Keratinocyte (primary cell): ENCODE results near the gene VAC14. TPM values are rescaled to one million over a fixed set of nuclear protein-coding genes. Genes with fewer than 3 reads are reported as not detected.

Experiments used
- DNase-seq: peaks from one replicate; pipeline ENCODE4 v3.0.0-alpha.2; 2011; ENCODE audit warnings: low read depth, missing footprints, low spot score
- FAIRE-seq: peaks from 2 replicates; lab custom pipeline; 2011; peaks lifted over from hg19 to GRCh38; lab: Jason Lieb, UNC
- H2AFZ ChIP-seq: 2 replicates; pipeline ENCODE4 v1.6.0; 2012; ENCODE audit warnings: low read length, control low read depth, inconsistent platforms; ENCODE audit not compliant: control insufficient read depth
- H3K27ac ChIP-seq: 2 replicates; pipeline ENCODE4 v1.5.1; 2011; ENCODE audit warnings: low read length; ENCODE audit not compliant: control insufficient read depth, insufficient read depth
- H3K27me3 ChIP-seq: 3 replicates; pipeline ENCODE4 v1.6.0; 2011; ENCODE audit warnings: low read length; ENCODE audit not compliant: control insufficient read depth, insufficient read depth; ENCODE audit errors: extremely low read depth
- H3K36me3 ChIP-seq, 2 experiments: 2 replicates in 1 of 2; 3 replicates in 1 of 2; pipeline ENCODE4 v1.5.1; 2011; ENCODE audit warnings: low read length in 2 of 2, mild to moderate bottlenecking in 1 of 2; ENCODE audit not compliant: control insufficient read depth in 2 of 2, insufficient read depth in 2 of 2; ENCODE audit errors: extremely low read depth in 1 of 2
- H3K4me1 ChIP-seq: 3 replicates; pipeline ENCODE4 v1.5.1; 2011; ENCODE audit warnings: low read length; ENCODE audit not compliant: control insufficient read depth, insufficient read depth; ENCODE audit errors: extremely low read depth
- H3K4me2 ChIP-seq: 3 replicates; pipeline ENCODE4 v1.6.0; 2011; ENCODE audit warnings: low read depth, low read length; ENCODE audit not compliant: control insufficient read depth, insufficient read depth; ENCODE audit errors: extremely low read depth
- H3K4me3 ChIP-seq, 3 experiments: fragments of 200-600 bp in 1 of 3; sonication (generic) in 1 of 3; 2 replicates in 2 of 3; 3 replicates in 1 of 3; pipeline ENCODE4 v1.5.1; 2011 to 2016; ENCODE audit warnings: low read length in 3 of 3, mild to moderate bottlenecking in 3 of 3, control low read depth in 2 of 3, inconsistent platforms in 1 of 3, low read depth in 1 of 3, mixed read lengths in 1 of 3, mixed run types in 1 of 3, moderate library complexity in 1 of 3; ENCODE audit not compliant: control insufficient read depth in 2 of 3, insufficient read depth in 2 of 3; ENCODE audit errors: extremely low read depth in 1 of 3
- H3K79me2 ChIP-seq: 2 replicates; pipeline ENCODE4 v1.6.0; 2012; ENCODE audit warnings: low read length; ENCODE audit not compliant: control insufficient read depth, insufficient read depth
- H3K9ac ChIP-seq: 3 replicates; pipeline ENCODE4 v1.6.0; 2011; ENCODE audit warnings: low read length; ENCODE audit not compliant: control insufficient read depth, insufficient read depth; ENCODE audit errors: extremely low read depth
- H3K9me1 ChIP-seq: 3 replicates; pipeline ENCODE4 v1.6.0; 2011; ENCODE audit warnings: low read length; ENCODE audit not compliant: control insufficient read depth, insufficient read depth; ENCODE audit errors: extremely low read depth
- H3K9me3 ChIP-seq: 2 replicates; pipeline ENCODE4 v1.5.1; 2012; ENCODE audit warnings: low read depth, low read length; ENCODE audit not compliant: control insufficient read depth
- H4K20me1 ChIP-seq: 3 replicates; pipeline ENCODE4 v1.6.0; 2011; ENCODE audit warnings: low read length; ENCODE audit not compliant: control insufficient read depth, insufficient read depth; ENCODE audit errors: extremely low read depth
- EZH2 ChIP-seq: IDR thresholded peaks from one replicate; pipeline ENCODE4 v1.6.1; 2012; ENCODE audit warnings: inconsistent platforms, mild to moderate bottlenecking, low read length, moderate library complexity
- dilution Hi-C: fragments of 300-500 bp; cut with MboI; formaldehyde crosslinking; loops from one replicate; pipeline ENCODE4 v1.7.0; 2020; ENCODE audit warnings: low sequenced_read_pairs; ENCODE audit not compliant: extremely low pct_ligation_motif_present
- polyA plus RNA-seq, 5 experiments: library from polyadenylated mRNA; depleted of rRNA in 3 of 5; stranded (reverse) in 3 of 5; stranded (forward) in 1 of 5; unstranded in 1 of 5; fragments of >200 nt; gene quantifications; 1 replicate in 1 of 5; 2 replicates in 3 of 5; 3 replicates in 1 of 5; pipeline versions ENCODE4 v1.2.1 to v1.2.3, GENCODE V29; 2011 to 2012; ENCODE audit warnings: missing spikeins in 2 of 5, low read depth in 1 of 5, low replicate concordance in 1 of 5
- TF ChIP-seq, protein P1 (sequence below), 3 experiments: IDR thresholded peaks in 1 of 3; conservative IDR thresholded peaks in 1 of 3; optimal IDR thresholded peaks in 1 of 3; 2 replicates in 2 of 3; 3 replicates in 1 of 3; pipeline versions ENCODE3 to v1.5.1; 2011; ENCODE audit warnings: low read length in 3 of 3, mild to moderate bottlenecking in 3 of 3, moderate library complexity in 2 of 3, control low read depth in 1 of 3, inconsistent platforms in 1 of 3; ENCODE audit not compliant: insufficient read depth in 2 of 3; ENCODE audit errors: extremely low read depth in 1 of 3

Gene VAC14
- polyA plus RNA-seq, 1 donor (not counting 4 experiments of a cell fraction or from before 2014, with no cell fraction given), result 15.9 TPM

DNA sequence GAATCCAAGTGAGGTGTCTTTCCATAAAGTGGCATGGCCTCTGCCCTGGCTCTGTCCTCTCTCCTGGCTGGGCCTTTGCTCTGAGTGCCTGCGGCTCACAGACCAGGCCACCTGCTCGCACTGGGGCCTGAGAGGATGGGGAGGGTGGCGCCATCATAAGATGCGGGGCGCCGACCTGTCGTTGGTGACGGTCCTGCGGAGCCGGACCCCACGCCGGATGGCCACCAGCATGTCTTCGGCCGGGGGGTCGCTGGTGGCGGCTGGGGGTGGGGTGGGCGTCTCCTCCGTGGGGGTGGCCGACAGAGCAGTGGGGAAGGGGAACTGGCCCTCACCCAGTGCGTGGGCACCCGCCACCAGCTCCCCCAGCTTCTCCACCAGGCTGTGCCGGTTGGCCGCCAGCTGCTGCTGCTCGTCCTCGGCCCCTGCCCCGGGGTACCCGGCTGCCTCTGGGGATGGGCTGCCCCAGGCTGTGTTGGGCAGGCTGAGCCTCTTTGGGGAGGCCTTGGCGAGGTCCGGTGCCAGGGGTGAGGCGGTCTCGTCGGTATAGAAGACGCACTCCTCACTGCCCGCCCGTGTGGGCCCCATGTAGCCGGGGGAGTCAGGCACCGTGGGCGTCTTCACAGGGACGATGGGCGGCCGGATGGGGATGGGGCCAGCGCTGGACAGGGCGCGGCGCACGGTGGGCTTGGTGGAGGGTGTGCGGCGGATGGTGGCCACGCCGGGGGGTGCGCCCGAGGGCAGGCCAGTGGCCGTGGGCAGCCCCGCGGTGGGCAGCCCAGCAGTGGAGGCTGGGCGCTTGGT is 137.2 kb downstream of the VAC14 start:
- Histone ChIP-seq H3K4me2 (no peak overlapping the region), H3K27me3 (no peaks in the 10 kb centered on the region), H3K9me3 (no peaks in the 10 kb centered on the region), H3K9me1 (no peaks in the 10 kb centered on the region), H3K4me1 (no peaks in the 10 kb centered on the region), H3K4me3 (no peak overlapping the region), H3K36me3 (peaks cover 11 to 13% of the 10 kb centered on the region in 2 experiments), H3K9ac (no peak overlapping the region), H4K20me1 (no peaks in the 10 kb centered on the region), H3K27ac (no peak overlapping the region), H2AFZ (no peak overlapping the region), H3K79me2 (no peaks in the 10 kb centered on the region)
- dilution Hi-C loops, result no loop called here
- FAIRE-seq (no peak), DNase-seq (no peak)
- TF ChIP-seq EZH2, result no peak
- TF ChIP-seq, protein P1, sequence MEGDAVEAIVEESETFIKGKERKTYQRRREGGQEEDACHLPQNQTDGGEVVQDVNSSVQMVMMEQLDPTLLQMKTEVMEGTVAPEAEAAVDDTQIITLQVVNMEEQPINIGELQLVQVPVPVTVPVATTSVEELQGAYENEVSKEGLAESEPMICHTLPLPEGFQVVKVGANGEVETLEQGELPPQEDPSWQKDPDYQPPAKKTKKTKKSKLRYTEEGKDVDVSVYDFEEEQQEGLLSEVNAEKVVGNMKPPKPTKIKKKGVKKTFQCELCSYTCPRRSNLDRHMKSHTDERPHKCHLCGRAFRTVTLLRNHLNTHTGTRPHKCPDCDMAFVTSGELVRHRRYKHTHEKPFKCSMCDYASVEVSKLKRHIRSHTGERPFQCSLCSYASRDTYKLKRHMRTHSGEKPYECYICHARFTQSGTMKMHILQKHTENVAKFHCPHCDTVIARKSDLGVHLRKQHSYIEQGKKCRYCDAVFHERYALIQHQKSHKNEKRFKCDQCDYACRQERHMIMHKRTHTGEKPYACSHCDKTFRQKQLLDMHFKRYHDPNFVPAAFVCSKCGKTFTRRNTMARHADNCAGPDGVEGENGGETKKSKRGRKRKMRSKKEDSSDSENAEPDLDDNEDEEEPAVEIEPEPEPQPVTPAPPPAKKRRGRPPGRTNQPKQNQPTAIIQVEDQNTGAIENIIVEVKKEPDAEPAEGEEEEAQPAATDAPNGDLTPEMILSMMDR (optimal IDR thresholded peaks at IDR 0.05 in 1 of 3, IDR thresholded peaks at IDR 0.05 in 1 of 3, conservative IDR thresholded peaks at IDR 0.05 in 1 of 3; ENCODE audit: extremely low read depth in 1 of 3, insufficient read depth in 2 of 3, low read length in 3 of 3), result no peak

DNA sequence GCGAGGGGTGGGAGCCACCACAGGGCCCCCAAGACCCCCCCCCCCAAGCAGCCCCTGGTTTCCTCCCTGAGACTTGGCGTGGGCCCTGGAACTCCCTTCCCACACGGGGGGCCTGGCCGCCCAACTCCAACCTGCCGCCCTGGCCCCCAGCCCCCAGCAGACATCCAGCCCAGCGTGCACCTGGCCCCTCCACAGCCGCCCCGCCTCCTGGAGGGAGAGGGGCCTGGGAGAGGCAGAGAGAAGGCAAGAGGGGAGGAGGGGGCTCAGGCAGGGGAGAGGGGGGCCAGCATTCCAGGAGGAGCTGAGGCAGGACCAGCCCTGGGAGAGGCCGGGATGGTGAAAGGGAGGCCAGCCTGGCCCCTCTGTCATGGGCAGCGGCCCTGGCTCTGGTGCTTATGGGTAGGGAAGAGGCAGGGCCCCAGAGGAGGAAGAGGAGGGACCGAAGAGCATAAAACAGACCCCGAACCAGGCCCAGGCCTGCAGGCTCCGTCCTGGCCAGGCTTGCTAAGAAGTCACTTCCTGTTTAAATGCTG is 137.9 kb downstream of the VAC14 start:
- FAIRE-seq, result no peak
- H3K27ac ChIP-seq, result no peak overlapping the region

More for the DNA sequence above, 137.9 kb downstream of the VAC14 start:
- Histone ChIP-seq H3K79me2 (no peaks in the 10 kb centered on the region), H4K20me1 (no peaks in the 10 kb centered on the region), H3K27me3 (no peaks in the 10 kb centered on the region), H3K9ac (no peak overlapping the region), H3K9me1 (no peaks in the 10 kb centered on the region), H3K4me2 (no peak overlapping the region), H3K9me3 (no peaks in the 10 kb centered on the region), H3K4me3 (no peak overlapping the region), H3K4me1 (no peaks in the 10 kb centered on the region), H3K36me3 (peaks cover 10 to 11% of the 10 kb centered on the region in 2 experiments), H2AFZ (no peak overlapping the region)
- no peak for DNase-seq
- dilution Hi-C loops, result no loop called here
- TF ChIP-seq, protein P1 (optimal IDR thresholded peaks at IDR 0.05 in 1 of 3, IDR thresholded peaks at IDR 0.05 in 1 of 3, conservative IDR thresholded peaks at IDR 0.05 in 1 of 3; ENCODE audit: extremely low read depth in 1 of 3, insufficient read depth in 2 of 3, low read length in 3 of 3), result no peak
- TF ChIP-seq EZH2, result no peak
